ENCODE measurements around the gene ADCYAP1R1. TPM values are rescaled to one million over a fixed set of nuclear protein-coding genes. Genes with fewer than 3 reads are reported as not detected.

ADCYAP1R1 gene
- total and polyA plus RNA-seq, 2 of the 8 experiments (the other 6 are each of a cell fraction or from before 2014, with no cell fraction given) = 14.4 to 14.6 TPM

DNA sequence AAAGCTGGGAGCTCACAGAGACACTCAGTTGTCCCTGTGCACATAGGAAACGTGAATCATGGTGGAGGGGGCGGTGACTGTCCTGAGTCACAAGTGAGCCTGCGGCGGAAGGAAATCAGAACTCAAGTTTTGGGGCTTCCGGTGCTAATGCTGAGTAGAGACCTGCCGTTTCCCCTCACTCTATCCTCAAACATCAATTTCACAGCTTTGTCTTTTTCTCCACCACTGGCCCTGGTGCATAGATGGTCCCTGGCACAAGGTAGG lies 21.9 kb downstream of the ADCYAP1R1 start (continued):
- no peak for TF ChIP-seq SP4 (IDR thresholded peaks at IDR 0.05; ENCODE audit: low read length)
- no peak for TF ChIP-seq POU5F1 (IDR thresholded peaks at IDR 0.05; ENCODE audit: low read depth, low read length)
- TF ChIP-seq PHF8 (conservative IDR thresholded peaks at IDR 0.05; ENCODE audit: low read depth, low read length) = no peak
- no peak for TF ChIP-seq TAF1 (IDR thresholded peaks at IDR 0.05; ENCODE audit: low read depth, low read length)
- no peak for TF ChIP-seq CHD7 (IDR thresholded peaks at IDR 0.05; ENCODE audit: insufficient replicate concordance, low read length)
- no peak for TF ChIP-seq EGR1 (IDR thresholded peaks at IDR 0.05; ENCODE audit: borderline replicate concordance, low read depth, low read length)
